Adrenal gland (tissue), 5 donors: ENCODE results near the gene ZNF560.

Source experiments
- CTCF ChIP-seq, 6 experiments: fragments of 450-650 bp in 4 of 6; fragments of 200-600 bp in 2 of 6; sonication (generic) in 1 of 6; IDR thresholded peaks; 1 replicate in 5 of 6; 2 replicates in 1 of 6; pipeline versions ENCODE4 v1.5.1 to v1.8.0; 2016 to 2021; ENCODE audit warnings: antibody characterized with exemption in 6 of 6, mild to moderate bottlenecking in 2 of 6, moderate library complexity in 1 of 6
- POLR2A ChIP-seq, 2 donors: fragments of 450-650 bp; IDR thresholded peaks; one replicate each; pipeline ENCODE4 v1.6.1; 2017; ENCODE audit warnings: antibody characterized with exemption in 2 of 2, mild to moderate bottlenecking in 2 of 2, moderate library complexity in 1 of 2
- donor health status: DM: no; HTN: no; CAD: no.

- no peak for TF ChIP-seq CTCF (IDR thresholded peaks at IDR 0.05)
- no peak for TF ChIP-seq POLR2A (IDR thresholded peaks at IDR 0.05)
These were observed 25.6 kb upstream of the ZNF560 start for GRCh38 chr19:9523885-9524474.
